Stomach (tissue), 9 donors: Measurements from ENCODE around the gene GORASP1. TPM values are rescaled to one million over a fixed set of nuclear protein-coding genes. Genes with fewer than 3 reads are reported as not detected.
A peak's percentile ranks its signal among the peaks of the same experiment; 100 is the strongest.

ENCODE experiments used
- DNase-seq, 2 donors: peaks; one replicate each; pipeline versions ENCODE4 v3.0.0 to v3.0.0-alpha.2; 2013 to 2019
- H3K27ac ChIP-seq, 5 donors: fragments of 200-600 bp in 4 of 5; sonication (generic) in 4 of 5; one replicate each; pipeline ENCODE4 v1.5.1; 2013 to 2019; ENCODE audit warnings: mild to moderate bottlenecking in 1 of 5, moderate library complexity in 1 of 5
- H3K27me3 ChIP-seq, 3 donors: fragments of 200-600 bp; sonication (generic); one replicate each; pipeline ENCODE4 v1.5.1; 2017 to 2019; ENCODE audit warnings: mixed run types in 1 of 3
- H3K36me3 ChIP-seq, 4 donors: fragments of 200-600 bp; sonication (generic); 1 replicate in 3 of 4; 2 replicates in 1 of 4; pipeline ENCODE4 v1.5.1; 2016 to 2019
- H3K4me1 ChIP-seq, 4 donors: fragments of 200-600 bp; sonication (generic); one replicate each; pipeline ENCODE4 v1.5.1; 2016 to 2019
- H3K4me3 ChIP-seq, 4 donors: fragments of 200-600 bp; sonication (generic) in 3 of 4; one replicate each; pipeline ENCODE4 v1.5.1; 2016 to 2019; ENCODE audit warnings: mild to moderate bottlenecking in 1 of 4
- H3K9me3 ChIP-seq, 4 donors: fragments of 200-600 bp; sonication (generic); one replicate each; pipeline ENCODE4 v1.5.1; 2016 to 2019
- CTCF ChIP-seq, 7 experiments: fragments of 450-650 bp in 4 of 7; fragments of 200-600 bp in 3 of 7; sonication (generic) in 3 of 7; IDR thresholded peaks; one replicate each; pipeline ENCODE4 v1.5.1; 2016 to 2019; ENCODE audit warnings: antibody characterized with exemption in 7 of 7, control low read depth in 2 of 7, mild to moderate bottlenecking in 1 of 7
- EP300 ChIP-seq: sonication (generic); formaldehyde crosslinking; IDR thresholded peaks from one replicate; pipeline ENCODE4 v1.6.1; 2017; ENCODE audit warnings: antibody characterized with exemption
- POLR2A ChIP-seq, 4 donors: fragments of 450-650 bp; IDR thresholded peaks; one replicate each; pipeline ENCODE4 v1.6.1; 2016; ENCODE audit warnings: antibody characterized with exemption in 4 of 4, control low read depth in 2 of 4, mild to moderate bottlenecking in 1 of 4, moderate library complexity in 1 of 4
- POLR2AphosphoS5 ChIP-seq, 3 donors: sonication (generic); formaldehyde crosslinking; IDR thresholded peaks; one replicate each; pipeline ENCODE4 v1.6.1; 2016; ENCODE audit warnings: antibody characterized with exemption in 3 of 3
- WGBS, 5 donors: extraction: QIAGEN DNeasy Blood & Tissue Kit in 3 of 5; methylation state at CpG; one replicate each; pipeline versions ENCODE4 v1.1.5 to v1.1.7; 2013 to 2018; 5-methylcytosine and 5-hydroxymethylcytosine counted together
- intact Hi-C: fragments of 100-400 bp; cut with DNase I; formaldehyde crosslinking; loops from one replicate; pipeline ENCODE4 v1.15.1; 2023; ENCODE audit warnings: low total_unique reads
- polyA plus RNA-seq, 3 donors: library from polyadenylated mRNA; stranded (reverse); fragments of 200-250 nt; gene quantifications; one replicate each; pipeline ENCODE4 v1.2.3, GENCODE V29; 2013
- total RNA-seq, 5 donors: library from RNA; depleted of rRNA; stranded (reverse); fragments of >200 nt; gene quantifications; one replicate each; pipeline versions ENCODE4 v1.1.0 to v1.2.3, GENCODE V29; 2014 to 2016
- donor health status: healthy with polysubstance abuse.
- donor health status: Bipolar disorder and iron deficiency.
- donor health status: healthy.

GORASP1 gene
- total and polyA plus RNA-seq, 8 donors, result 9.3 to 68.7 (median 42.5) TPM

- peaks cover 71 to 92% (median 83%) of the 10 kb centered on the region in 4 donors for H3K4me1 ChIP-seq
- intact Hi-C loops, result no loop called here
- peaks cover 48 to 75% (median 65%) of the 10 kb centered on the region in 4 donors for H3K36me3 ChIP-seq
- DNase-seq, result no peak
- no peak overlapping the region for H3K4me3 ChIP-seq
- no peak overlapping the region for H3K27ac ChIP-seq
- no peaks in the 10 kb centered on the region for H3K27me3 ChIP-seq
- TF ChIP-seq CTCF (IDR thresholded peaks at IDR 0.05) (no peak), POLR2AphosphoS5 (IDR thresholded peaks at IDR 0.05) (no peak), EP300 (no peak), POLR2A (IDR thresholded peaks at IDR 0.05) (no peak)
- 84 to 86% (median 85%) methylated on average over 18 to 20 of the region's 20 CpGs for WGBS, 5 donors
- H3K9me3 ChIP-seq, result no peaks in the 10 kb centered on the region
Measured at GRCh38 chr3:39144095-39144747, 36.8 kb upstream of the GORASP1 start.

- H3K9me3 ChIP-seq, result no peaks in the 10 kb centered on the region
- no peak for TF ChIP-seq POLR2A (IDR thresholded peaks at IDR 0.05)
- TF ChIP-seq POLR2AphosphoS5 (IDR thresholded peaks at IDR 0.05), result no peak
- no peak for TF ChIP-seq EP300
- no peak for TF ChIP-seq CTCF (IDR thresholded peaks at IDR 0.05)
- 74 to 80% (median 78%) methylated on average over 13 to 14 of the region's 14 CpGs for WGBS, 5 donors
- no peak overlapping the region for H3K4me3 ChIP-seq
- peaks cover 48 to 82% (median 65%) of the 10 kb centered on the region in 4 donors for H3K36me3 ChIP-seq
- H3K4me1 ChIP-seq, result peaks cover 61 to 87% (median 80%) of the 10 kb centered on the region in 4 donors
- peak overlapping the region in 4 of 5 donors; percentile 67 to 88 (median 74) for H3K27ac ChIP-seq
- H3K27me3 ChIP-seq, result no peaks in the 10 kb centered on the region
- intact Hi-C loops, result no loop called here
- no peak for DNase-seq
Measured at GRCh38 chr3:39143051-39143885, 35.8 kb upstream of the GORASP1 start.

- no peaks in the 10 kb centered on the region for H3K9me3 ChIP-seq
- DNase-seq, result peak in 1 of 2 donors; percentile 51
- H3K27ac ChIP-seq, result peak overlapping the region; percentile 67 to 88 (median 73)
- peaks cover 48 to 94% (median 71%) of the 10 kb centered on the region in 4 donors for H3K36me3 ChIP-seq
- intact Hi-C loops, result no loop called here
- H3K27me3 ChIP-seq, result no peaks in the 10 kb centered on the region
- peaks cover 49 to 75% (median 68%) of the 10 kb centered on the region in 4 donors for H3K4me1 ChIP-seq
- TF ChIP-seq CTCF (IDR thresholded peaks at IDR 0.05), result no peak
- TF ChIP-seq EP300, result no peak
- TF ChIP-seq POLR2AphosphoS5 (IDR thresholded peaks at IDR 0.05), result peak in 1 of 3 donors; percentile 17
- TF ChIP-seq POLR2A (IDR thresholded peaks at IDR 0.05), result no peak
- no peak overlapping the region for H3K4me3 ChIP-seq
- 22 to 52% (median 33%) methylated on average over 5 of the region's 5 CpGs for WGBS, 5 donors
Measured at GRCh38 chr3:39142067-39142466, 34.6 kb upstream of the GORASP1 start.

- Histone ChIP-seq H3K36me3 (peaks cover 48 to 97% (median 71%) of the 10 kb centered on the region in 4 donors), H3K9me3 (no peaks in the 10 kb centered on the region), H3K27me3 (no peaks in the 10 kb centered on the region), H3K4me3 (peak overlapping the region in 2 of 4 donors; percentile 1 to 20), H3K4me1 (peaks cover 43 to 71% (median 64%) of the 10 kb centered on the region in 4 donors), H3K27ac (peak overlapping the region; percentile 67 to 88 (median 73))
- WGBS, 5 donors, result 26 to 43% (median 31%) methylated on average over 4 of the region's 4 CpGs
- intact Hi-C loops, result no loop called here
- DNase-seq, result peak; percentile 91 to 92
- TF ChIP-seq EP300 (no peak), POLR2AphosphoS5 (IDR thresholded peaks at IDR 0.05) (peak in 2 of 3 donors; percentile 45 to 65), CTCF (IDR thresholded peaks at IDR 0.05) (no peak)
Measured at GRCh38 chr3:39141171-39141995, 34.0 kb upstream of the GORASP1 start.
